Prostate gland (tissue), 2 donors: Measurements from ENCODE around the gene ZNF221.

ENCODE experiments used
- POLR2A ChIP-seq: fragments of 450-650 bp; IDR thresholded peaks from one replicate; pipeline ENCODE4 v1.6.1; 2016; ENCODE audit warnings: antibody characterized with exemption, mild to moderate bottlenecking
- POLR2AphosphoS5 ChIP-seq: sonication (generic); formaldehyde crosslinking; IDR thresholded peaks from one replicate; pipeline ENCODE4 v1.6.1; 2017; ENCODE audit warnings: antibody characterized with exemption
- TF ChIP-seq, protein P1 (sequence below), 4 experiments: fragments of 200-600 bp in 2 of 4; fragments of 450-650 bp in 2 of 4; sonication (generic) in 2 of 4; IDR thresholded peaks; 1 replicate in 3 of 4; 2 replicates in 1 of 4; pipeline ENCODE4 v1.5.1; 2016 to 2019; ENCODE audit warnings: antibody characterized with exemption in 4 of 4, mild to moderate bottlenecking in 2 of 4, moderate library complexity in 2 of 4

DNA sequence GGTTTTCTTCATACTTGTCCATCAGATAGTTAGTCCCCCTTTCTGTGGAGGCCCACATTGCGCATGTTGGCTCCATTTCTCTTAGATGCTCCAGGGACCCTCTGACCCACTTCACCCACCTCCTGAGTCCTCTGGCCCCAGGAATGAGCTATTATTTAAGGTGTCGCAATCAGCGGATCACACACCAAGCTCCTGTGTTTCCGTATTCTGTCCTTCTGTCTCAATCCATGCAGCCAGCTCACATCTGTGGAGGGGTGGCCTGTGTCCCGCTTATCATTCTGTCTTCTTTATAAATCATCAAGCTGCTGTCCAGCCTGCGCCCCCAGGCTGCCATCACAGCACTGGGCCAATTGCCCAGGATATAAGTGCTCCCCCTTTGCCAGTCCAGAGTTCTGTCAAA, 56.4 kb downstream of the ZNF221 start:
- TF ChIP-seq, protein P1, sequence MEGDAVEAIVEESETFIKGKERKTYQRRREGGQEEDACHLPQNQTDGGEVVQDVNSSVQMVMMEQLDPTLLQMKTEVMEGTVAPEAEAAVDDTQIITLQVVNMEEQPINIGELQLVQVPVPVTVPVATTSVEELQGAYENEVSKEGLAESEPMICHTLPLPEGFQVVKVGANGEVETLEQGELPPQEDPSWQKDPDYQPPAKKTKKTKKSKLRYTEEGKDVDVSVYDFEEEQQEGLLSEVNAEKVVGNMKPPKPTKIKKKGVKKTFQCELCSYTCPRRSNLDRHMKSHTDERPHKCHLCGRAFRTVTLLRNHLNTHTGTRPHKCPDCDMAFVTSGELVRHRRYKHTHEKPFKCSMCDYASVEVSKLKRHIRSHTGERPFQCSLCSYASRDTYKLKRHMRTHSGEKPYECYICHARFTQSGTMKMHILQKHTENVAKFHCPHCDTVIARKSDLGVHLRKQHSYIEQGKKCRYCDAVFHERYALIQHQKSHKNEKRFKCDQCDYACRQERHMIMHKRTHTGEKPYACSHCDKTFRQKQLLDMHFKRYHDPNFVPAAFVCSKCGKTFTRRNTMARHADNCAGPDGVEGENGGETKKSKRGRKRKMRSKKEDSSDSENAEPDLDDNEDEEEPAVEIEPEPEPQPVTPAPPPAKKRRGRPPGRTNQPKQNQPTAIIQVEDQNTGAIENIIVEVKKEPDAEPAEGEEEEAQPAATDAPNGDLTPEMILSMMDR (IDR thresholded peaks at IDR 0.05) = no peak
- TF ChIP-seq POLR2A (no peak), POLR2AphosphoS5 (no peak)
